DMS 273 (cell line): ENCODE data around the gene CRYZL1.

Experiments
- DNase-seq: peaks from one replicate; lab custom pipeline; 2025; ENCODE audit not compliant: unreplicated experiment; lab: John Stamatoyannopoulos, UW

CRYZL1 gene

GRCh38 chr21:33662046-33662445 lies 20.5 kb upstream of the CRYZL1 start:
- no peak for DNase-seq

- no peak for DNase-seq
These were observed 19.6 kb upstream of the CRYZL1 start for GRCh38 chr21:33661146-33661545.

- no peak for DNase-seq
These were observed 18.9 kb upstream of the CRYZL1 start for GRCh38 chr21:33660406-33660805.

- DNase-seq = no peak
These were observed 18.0 kb upstream of the CRYZL1 start for GRCh38 chr21:33659568-33659949.

GRCh38 chr21:33658919-33659567 lies 17.5 kb upstream of the CRYZL1 start:
- no peak for DNase-seq

GRCh38 chr21:33657124-33657820 lies 15.7 kb upstream of the CRYZL1 start:
- no peak for DNase-seq

GRCh38 chr21:33655588-33656221 lies 14.2 kb upstream of the CRYZL1 start:
- DNase-seq = peak; percentile 10

GRCh38 chr21:33654412-33654811 lies 12.9 kb upstream of the CRYZL1 start:
- no peak for DNase-seq

- DNase-seq = peak; percentile 6
These were observed 10.6 kb upstream of the CRYZL1 start for GRCh38 chr21:33651965-33652680.

- DNase-seq = no peak
These were observed 9.5 kb upstream of the CRYZL1 start for GRCh38 chr21:33650929-33651509.

GRCh38 chr21:33650230-33650629 lies 8.7 kb upstream of the CRYZL1 start:
- no peak for DNase-seq

GRCh38 chr21:33648555-33648954 lies 7.0 kb upstream of the CRYZL1 start:
- DNase-seq = no peak

GRCh38 chr21:33647587-33647986 lies 6.0 kb upstream of the CRYZL1 start:
- no peak for DNase-seq

- no peak for DNase-seq
These were observed 4.2 kb upstream of the CRYZL1 start for GRCh38 chr21:33645730-33646129.

GRCh38 chr21:33644383-33645074 lies 3.0 kb upstream of the CRYZL1 start:
- no peak for DNase-seq

GRCh38 chr21:33643658-33644311 lies 2.2 kb upstream of the CRYZL1 start:
- peak; percentile 53 for DNase-seq

- peak; percentile 60 for DNase-seq
These were observed 1.5 kb upstream of the CRYZL1 start for GRCh38 chr21:33642896-33643657.

- DNase-seq = peak; percentile 100
These were observed 720 bp upstream of the CRYZL1 start, which contains the start of gene ITSN1 for GRCh38 chr21:33642027-33642895. Gene ITSN1 (plus strand): TSS chr21:33642501. CDS start chr21:33718829, 76,328 bp downstream.
